Naive B cell (primary cell): ENCODE data around the gene ARHGEF28. TPM values are rescaled to one million over a fixed set of nuclear protein-coding genes. Genes with fewer than 3 reads are reported as not detected.

Source experiments
- ATAC-seq, 2 donors: fragments of 150-1000 bp; cut with Tn5 transposase; 2 replicates each; pipeline ENCODE4 v1.10.0; 2021; ENCODE audit warnings: low read depth in 2 of 2, mild to moderate bottlenecking in 2 of 2, moderate library complexity in 2 of 2
- DNase-seq: peaks from one replicate; pipeline ENCODE4 v3.0.0; 2022
- H3K27ac Mint-ChIP-seq, 6 donors: one replicate each; pipeline ENCODE4 v1.8.0; 2020 to 2022; ENCODE audit warnings: mild to moderate bottlenecking in 6 of 6, mixed read lengths in 6 of 6, moderate library complexity in 5 of 6, inconsistent platforms in 2 of 6
- H3K27me3 Mint-ChIP-seq, 3 donors: one replicate each; pipeline ENCODE4 v1.8.0; 2021 to 2022; ENCODE audit warnings: mixed read lengths in 3 of 3, mild to moderate bottlenecking in 1 of 3
- H3K36me3 Mint-ChIP-seq, 2 donors: one replicate each; pipeline ENCODE4 v1.8.0; 2020 to 2022; ENCODE audit warnings: mixed read lengths in 2 of 2, inconsistent platforms in 1 of 2, mild to moderate bottlenecking in 1 of 2
- H3K4me1 Mint-ChIP-seq, 3 donors: one replicate each; pipeline ENCODE4 v1.8.0; 2020 to 2022; ENCODE audit warnings: mixed read lengths in 3 of 3, inconsistent platforms in 1 of 3, mild to moderate bottlenecking in 1 of 3, moderate library complexity in 1 of 3
- H3K4me3 Mint-ChIP-seq, 8 donors: one replicate each; pipeline ENCODE4 v1.8.0; 2020 to 2022; ENCODE audit warnings: mild to moderate bottlenecking in 8 of 8, mixed read lengths in 8 of 8, moderate library complexity in 8 of 8, inconsistent platforms in 2 of 8
- H3K9me3 Mint-ChIP-seq, 7 donors: one replicate each; pipeline ENCODE4 v1.8.0; 2020 to 2022; ENCODE audit warnings: mixed read lengths in 7 of 7, mild to moderate bottlenecking in 5 of 7, inconsistent platforms in 2 of 7, moderate library complexity in 1 of 7
- polyA plus RNA-seq, 6 donors: library from polyadenylated mRNA; unstranded; fragments of 300-500 nt; fragmentation: Illumina TruSeq; gene quantifications; one replicate each; pipeline ENCODE4 v1.2.3, GENCODE V29; 2021; ENCODE audit warnings: low read depth in 6 of 6

Gene ARHGEF28
- polyA plus RNA-seq, 6 donors from 2014 or later, result not detected

GRCh38 chr5:73749485-73750270 lies 123.7 kb downstream of the ARHGEF28 start:
- Mint-ChIP-seq H3K4me1 (no peaks in the 10 kb centered on the region), H3K27me3 (peaks cover 21 to 37% (median 28%) of the 10 kb centered on the region in 3 donors), H3K4me3 (no peak overlapping the region), H3K36me3 (no peaks in the 10 kb centered on the region), H3K9me3 (peaks cover 0 to 5% (median 0%) of the 10 kb centered on the region in 7 donors), H3K27ac (no peak overlapping the region)
- ATAC-seq (no peak), DNase-seq (no peak)

- DNase-seq (no peak), ATAC-seq (no peak)
- Mint-ChIP-seq H3K4me1 (no peaks in the 10 kb centered on the region), H3K36me3 (no peaks in the 10 kb centered on the region), H3K9me3 (peaks cover 0 to 5% (median 0%) of the 10 kb centered on the region in 7 donors), H3K4me3 (no peak overlapping the region), H3K27me3 (peaks cover 21 to 37% (median 28%) of the 10 kb centered on the region in 3 donors), H3K27ac (no peak overlapping the region)
Observed at GRCh38 chr5:73751254-73751914, 125.4 kb downstream of the ARHGEF28 start.

- no peaks in the 10 kb centered on the region for H3K9me3 Mint-ChIP-seq
- H3K4me1 Mint-ChIP-seq, result no peaks in the 10 kb centered on the region
- DNase-seq (no peak), ATAC-seq (no peak)
- no peak overlapping the region for H3K4me3 Mint-ChIP-seq
- H3K36me3 Mint-ChIP-seq, result no peaks in the 10 kb centered on the region
- peaks cover 21 to 25% (median 22%) of the 10 kb centered on the region in 3 donors for H3K27me3 Mint-ChIP-seq
- peak overlapping the region in 1 of 6 donors; percentile 65 for H3K27ac Mint-ChIP-seq
Observed at GRCh38 chr5:73754254-73754653, 128.3 kb downstream of the ARHGEF28 start.

DNA sequence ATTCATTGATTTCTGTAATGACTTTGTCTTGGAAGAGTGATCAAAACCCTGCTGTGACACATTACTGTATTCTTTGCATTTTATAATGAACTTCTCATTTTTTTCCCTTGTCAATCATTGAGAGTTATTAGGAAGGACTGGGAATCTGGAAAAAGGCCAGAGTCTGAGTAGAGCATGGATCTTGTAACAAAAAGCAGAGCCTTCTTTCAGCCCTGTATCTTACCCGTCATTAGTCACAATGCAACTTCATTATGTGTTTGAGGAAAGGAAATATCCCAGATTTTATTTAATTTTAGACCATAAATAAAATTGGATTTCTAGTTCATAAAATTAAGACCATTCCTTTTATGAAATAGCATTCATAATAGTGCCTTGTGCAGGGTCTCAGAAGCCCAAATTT lies 131.4 kb downstream of the ARHGEF28 start:
- Mint-ChIP-seq H3K9me3 (no peaks in the 10 kb centered on the region), H3K36me3 (no peaks in the 10 kb centered on the region), H3K27ac (no peak overlapping the region), H3K4me1 (peaks cover 0 to 2% (median 0%) of the 10 kb centered on the region in 3 donors), H3K27me3 (peaks cover 5 to 14% (median 10%) of the 10 kb centered on the region in 3 donors), H3K4me3 (no peak overlapping the region)
- DNase-seq (no peak), ATAC-seq (no peak)

DNA sequence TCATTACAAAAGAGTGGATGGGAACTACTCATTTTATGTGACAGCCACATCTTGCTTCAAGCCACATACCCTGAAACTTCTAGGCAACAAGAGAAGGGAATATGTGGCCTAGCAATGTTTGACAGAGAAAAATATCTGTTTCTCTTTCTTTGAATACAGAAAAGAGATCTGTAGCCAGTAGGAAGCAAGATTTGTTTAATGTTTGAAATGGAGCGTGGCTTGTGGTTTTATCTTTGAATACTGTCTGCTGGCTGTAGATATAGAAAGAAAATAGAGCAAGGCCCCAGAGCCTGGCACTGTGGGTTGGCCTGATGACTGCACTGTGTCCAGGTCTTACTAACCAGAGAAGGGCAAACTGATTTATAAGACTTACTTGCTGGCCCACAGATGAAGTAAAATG lies 133.8 kb downstream of the ARHGEF28 start:
- no peak for DNase-seq
- no peak overlapping the region for H3K4me3 Mint-ChIP-seq
- no peak overlapping the region for H3K27ac Mint-ChIP-seq

GRCh38 chr5:73763300-73764032 lies 137.5 kb downstream of the ARHGEF28 start:
- DNase-seq (no peak), ATAC-seq (no peak)
- Mint-ChIP-seq H3K27ac (peak overlapping the region in 1 of 6 donors; percentile 27), H3K4me3 (peak overlapping the region in 1 of 8 donors; percentile 1), H3K4me1 (peaks cover 0 to 2% (median 0%) of the 10 kb centered on the region in 3 donors), H3K9me3 (peaks cover 3 to 23% (median 11%) of the 10 kb centered on the region in 7 donors), H3K27me3 (peaks cover 0 to 4% (median 0%) of the 10 kb centered on the region in 3 donors), H3K36me3 (peaks cover 0 to 4% of the 10 kb centered on the region in 2 donors)

More for the DNA sequence above, 133.8 kb downstream of the ARHGEF28 start:
- Mint-ChIP-seq H3K9me3 (peaks cover 0 to 3% (median 0%) of the 10 kb centered on the region in 7 donors), H3K36me3 (no peaks in the 10 kb centered on the region), H3K4me1 (peaks cover 0 to 2% (median 0%) of the 10 kb centered on the region in 3 donors), H3K27me3 (peaks cover 0 to 4% (median 0%) of the 10 kb centered on the region in 3 donors)
- no peak for ATAC-seq

- Mint-ChIP-seq H3K4me1 (peaks cover 0 to 2% (median 0%) of the 10 kb centered on the region in 3 donors), H3K4me3 (no peak overlapping the region), H3K9me3 (peaks cover 5 to 33% (median 17%) of the 10 kb centered on the region in 7 donors), H3K27ac (no peak overlapping the region), H3K36me3 (peaks cover 0 to 4% of the 10 kb centered on the region in 2 donors), H3K27me3 (peaks cover 0 to 4% (median 0%) of the 10 kb centered on the region in 3 donors)
- DNase-seq (no peak), ATAC-seq (no peak)
Observed at GRCh38 chr5:73764586-73764985, 138.6 kb downstream of the ARHGEF28 start.

GRCh38 chr5:73764996-73765395 lies 139.0 kb downstream of the ARHGEF28 start:
- no peak for DNase-seq
- peaks cover 0 to 4% of the 10 kb centered on the region in 2 donors for H3K36me3 Mint-ChIP-seq
- no peak overlapping the region for H3K27ac Mint-ChIP-seq
- H3K4me1 Mint-ChIP-seq, result no peaks in the 10 kb centered on the region
- no peak for ATAC-seq
- peaks cover 0 to 4% (median 0%) of the 10 kb centered on the region in 3 donors for H3K27me3 Mint-ChIP-seq
- no peak overlapping the region for H3K4me3 Mint-ChIP-seq
- H3K9me3 Mint-ChIP-seq, result peaks cover 5 to 33% (median 17%) of the 10 kb centered on the region in 7 donors

GRCh38 chr5:73766902-73767301 lies 140.9 kb downstream of the ARHGEF28 start:
- ATAC-seq, result no peak

DNA sequence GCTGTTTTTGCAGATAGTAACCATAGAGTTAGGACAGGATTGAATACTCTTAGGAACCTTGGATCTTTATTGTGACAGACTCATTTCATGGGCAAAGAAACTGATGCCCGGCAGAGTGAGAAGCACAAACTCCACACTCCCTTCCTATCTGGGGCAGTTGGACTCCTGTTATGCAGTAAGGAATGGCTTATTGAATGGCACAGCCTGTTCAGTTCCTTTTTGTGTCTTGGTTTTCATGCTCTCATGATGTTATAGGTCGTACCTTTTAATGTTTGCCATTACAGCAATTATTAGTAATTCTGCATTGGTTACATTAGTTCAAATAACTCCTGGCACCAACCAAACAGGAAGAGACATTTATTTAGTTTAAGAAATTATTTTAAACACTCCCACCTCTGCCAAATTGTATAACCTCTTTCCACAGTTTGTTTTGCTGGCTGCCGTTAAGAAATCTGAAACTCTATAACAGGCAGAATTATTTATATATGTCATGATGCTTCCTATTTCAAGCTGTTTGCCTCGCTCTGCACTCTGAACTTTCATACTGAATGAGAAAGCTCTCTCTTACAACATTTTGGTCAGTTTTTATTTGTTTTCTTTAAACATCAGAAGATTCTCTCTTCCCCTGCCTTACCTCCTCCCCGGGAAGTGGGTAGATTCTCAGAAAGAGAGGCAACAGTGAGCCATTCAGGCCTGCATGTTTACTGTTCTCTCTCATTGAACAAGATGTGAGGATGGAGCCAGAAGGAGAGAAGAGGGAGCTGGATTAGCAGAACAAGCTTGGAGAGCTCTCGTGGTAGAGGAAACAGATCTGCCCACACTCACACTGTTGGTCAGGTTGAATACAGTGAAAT lies 144.4 kb downstream of the ARHGEF28 start:
- no peak for ATAC-seq
- Mint-ChIP-seq H3K27ac (no peak overlapping the region), H3K27me3 (peaks cover 0 to 3% (median 0%) of the 10 kb centered on the region in 3 donors), H3K9me3 (peaks cover 5 to 26% (median 15%) of the 10 kb centered on the region in 7 donors), H3K36me3 (peaks cover 0 to 4% of the 10 kb centered on the region in 2 donors), H3K4me1 (no peaks in the 10 kb centered on the region), H3K4me3 (no peak overlapping the region)
- no peak for DNase-seq

More at GRCh38 chr5:73766902-73767301, 140.9 kb downstream of the ARHGEF28 start:
- H3K4me3 Mint-ChIP-seq, result no peak overlapping the region
- H3K27ac Mint-ChIP-seq, result no peak overlapping the region
- DNase-seq, result no peak
- H3K4me1 Mint-ChIP-seq, result no peaks in the 10 kb centered on the region
- H3K9me3 Mint-ChIP-seq, result peaks cover 5 to 33% (median 17%) of the 10 kb centered on the region in 7 donors
- peaks cover 0 to 4% of the 10 kb centered on the region in 2 donors for H3K36me3 Mint-ChIP-seq
- H3K27me3 Mint-ChIP-seq, result peaks cover 0 to 4% (median 3%) of the 10 kb centered on the region in 3 donors

DNA sequence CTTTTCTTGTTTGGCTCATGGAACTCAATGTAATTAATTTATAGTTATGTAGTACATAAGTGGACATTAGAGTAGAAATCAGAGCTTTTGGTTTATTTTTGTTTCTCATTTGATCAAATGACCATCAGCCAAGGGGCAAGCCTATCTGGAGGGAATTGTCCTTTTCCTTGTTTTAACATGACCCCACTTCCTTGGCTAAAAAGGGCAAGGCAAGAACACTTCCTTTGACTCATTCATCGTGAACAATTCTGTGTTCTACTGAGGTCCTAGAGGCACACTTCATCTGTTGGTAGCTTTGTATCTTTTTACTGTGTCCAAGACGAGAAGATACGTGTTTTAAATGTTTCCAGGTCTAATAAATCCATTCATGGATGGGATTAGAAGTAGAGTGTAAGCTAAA lies 148.9 kb downstream of the ARHGEF28 start:
- no peaks in the 10 kb centered on the region for H3K4me1 Mint-ChIP-seq
- H3K27ac Mint-ChIP-seq, result no peak overlapping the region
- H3K4me3 Mint-ChIP-seq, result no peak overlapping the region
- DNase-seq (no peak), ATAC-seq (no peak)
- peaks cover 0 to 3% (median 0%) of the 10 kb centered on the region in 3 donors for H3K27me3 Mint-ChIP-seq
- H3K9me3 Mint-ChIP-seq, result no peaks in the 10 kb centered on the region
- no peaks in the 10 kb centered on the region for H3K36me3 Mint-ChIP-seq

GRCh38 chr5:73776405-73776804 lies 150.4 kb downstream of the ARHGEF28 start:
- Mint-ChIP-seq H3K4me1 (no peaks in the 10 kb centered on the region), H3K9me3 (no peaks in the 10 kb centered on the region), H3K36me3 (no peaks in the 10 kb centered on the region), H3K27ac (no peak overlapping the region), H3K27me3 (peaks cover 0 to 6% (median 0%) of the 10 kb centered on the region in 3 donors), H3K4me3 (no peak overlapping the region)
- ATAC-seq (no peak), DNase-seq (no peak)
